ENCODE measurements around the gene MEGF10. TPM values are rescaled to one million over a fixed set of nuclear protein-coding genes. Genes with fewer than 3 reads are reported as not detected.

MEGF10 gene
- total and polyA plus RNA-seq, 5 donors: 0.25 to 2.7 (median 1.1) TPM

DNA sequence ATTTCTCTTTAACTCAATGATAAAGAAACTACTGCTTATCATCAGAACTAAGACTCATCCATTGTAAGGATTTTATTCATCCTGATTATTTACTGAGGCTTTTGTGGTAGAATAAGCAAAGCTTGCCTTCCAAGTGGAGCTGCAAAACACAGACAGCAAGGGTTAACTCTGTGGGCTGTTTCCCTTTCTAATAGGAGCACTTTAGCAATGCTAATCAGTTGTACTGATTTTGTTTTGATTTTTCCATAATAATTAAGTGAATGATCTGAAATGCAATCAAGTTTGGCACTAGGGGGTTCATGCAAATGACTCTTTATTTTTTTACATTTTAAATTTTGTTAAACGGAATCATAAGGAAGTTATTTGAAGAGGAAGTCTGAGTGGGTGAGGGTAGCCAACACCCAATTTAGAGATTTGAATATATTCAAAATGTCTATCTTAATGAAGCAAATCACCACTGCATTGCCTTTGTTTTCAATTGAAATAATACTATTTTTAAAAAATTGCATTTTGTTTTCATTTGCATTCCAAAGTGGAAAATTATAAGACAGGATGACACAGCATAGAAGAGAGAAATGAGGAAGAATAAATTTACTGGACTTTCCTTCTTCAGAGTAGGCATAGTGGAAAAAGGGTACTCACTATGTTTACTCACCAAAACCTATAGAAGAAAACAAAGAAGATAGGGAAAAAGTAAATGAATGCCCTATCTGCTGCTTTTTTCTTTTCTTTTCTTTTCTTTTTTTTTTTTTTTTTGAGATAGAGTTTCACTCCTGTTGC lies 36.6 kb downstream of the MEGF10 start:
- DNase-seq (no peak), ATAC-seq (no peak)
- 54% methylated on average over 1 of the region's 1 CpG for WGBS
- Histone ChIP-seq H3K27me3 (ENCODE audit: control insufficient read depth, insufficient read depth) (no peaks in the 10 kb centered on the region), H3K9me3 (ENCODE audit: control insufficient read depth, low read length) (no peaks in the 10 kb centered on the region), H3K4me1 (ENCODE audit: control insufficient read depth, insufficient read depth, low read length) (no peaks in the 10 kb centered on the region), H3K4me3 (ENCODE audit: low read length) (no peak overlapping the region), H3K27ac (ENCODE audit: low read length) (no peak overlapping the region)
- intact Hi-C loops (cut with DNase I): no loop called here

DNA sequence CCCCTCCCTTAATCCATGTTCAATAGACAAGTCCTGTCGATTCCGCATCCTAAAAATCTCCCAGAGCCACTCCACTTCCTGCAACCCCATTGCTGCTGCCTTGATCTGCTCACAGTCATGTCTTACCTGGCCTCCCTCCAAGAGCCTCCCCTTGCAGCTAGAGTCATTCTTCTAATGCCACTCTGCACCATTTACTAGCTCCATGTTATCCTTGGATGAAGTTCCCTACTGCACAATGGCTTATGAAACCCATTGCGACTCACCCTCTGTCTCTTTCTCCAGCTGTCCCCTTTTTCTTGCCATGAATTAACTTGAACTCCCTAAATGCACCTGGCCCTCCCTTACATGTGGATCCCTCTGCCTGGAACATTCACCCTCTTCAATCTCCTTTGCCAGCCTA lies 39.5 kb downstream of the MEGF10 start:
- WGBS: 86% methylated on average over 3 of the region's 3 CpGs

DNA sequence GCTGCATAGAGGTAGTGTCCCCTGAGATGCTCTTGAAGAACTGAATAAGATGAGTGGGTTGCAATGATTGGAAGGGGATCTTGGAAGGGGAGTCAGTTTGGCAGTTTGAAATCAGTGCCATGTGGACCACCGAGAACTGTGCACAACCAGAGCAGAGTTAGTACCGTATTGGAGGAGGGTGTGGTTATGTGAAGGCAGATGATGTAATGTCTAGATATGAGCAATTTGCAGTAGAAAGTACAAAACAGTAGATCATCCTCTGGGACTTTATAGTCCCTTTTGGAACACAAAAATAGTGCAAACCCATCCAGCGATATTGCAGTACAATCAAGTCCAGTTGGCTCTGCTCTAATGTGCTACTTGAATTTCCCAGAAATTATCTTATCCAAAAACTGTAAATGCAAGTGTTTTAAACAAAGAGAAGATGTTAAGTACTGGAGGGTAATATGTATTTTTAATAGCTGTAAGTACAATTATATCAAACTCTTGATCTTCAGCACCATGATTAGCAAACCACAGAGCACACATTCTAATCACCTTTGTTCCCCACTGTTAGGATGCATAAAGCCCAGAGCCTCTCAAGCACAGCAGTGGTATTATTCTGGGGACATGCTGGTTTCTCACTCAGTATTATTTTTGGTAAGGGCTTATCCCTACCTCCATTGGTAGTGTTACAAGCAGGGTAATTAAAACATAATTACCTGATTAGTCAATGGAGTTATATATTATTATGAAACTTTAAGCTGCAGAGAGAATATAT lies 41.5 kb downstream of the MEGF10 start:
- Histone ChIP-seq H3K9me3 (ENCODE audit: control insufficient read depth, low read length) (no peaks in the 10 kb centered on the region), H3K4me3 (ENCODE audit: low read length) (no peak overlapping the region), H3K27me3 (ENCODE audit: control insufficient read depth, insufficient read depth) (no peaks in the 10 kb centered on the region), H3K27ac (ENCODE audit: low read length) (no peak overlapping the region), H3K4me1 (ENCODE audit: control insufficient read depth, insufficient read depth, low read length) (no peaks in the 10 kb centered on the region)
- intact Hi-C loops (cut with DNase I): no loop called here
- 58% methylated on average over 3 of the region's 3 CpGs for WGBS
- ATAC-seq (peak in 1 of 2 donors; percentile 48), DNase-seq (no peak)

More for the DNA sequence above, 39.5 kb downstream of the MEGF10 start:
- no peak overlapping the region for H3K27ac ChIP-seq (ENCODE audit: low read length)
- DNase-seq (no peak), ATAC-seq (no peak)
- no peak overlapping the region for H3K4me3 ChIP-seq (ENCODE audit: low read length)
- intact Hi-C loops (cut with DNase I): no loop called here
- no peaks in the 10 kb centered on the region for H3K9me3 ChIP-seq (ENCODE audit: control insufficient read depth, low read length)
- H3K27me3 ChIP-seq (ENCODE audit: control insufficient read depth, insufficient read depth): no peaks in the 10 kb centered on the region
- no peaks in the 10 kb centered on the region for H3K4me1 ChIP-seq (ENCODE audit: control insufficient read depth, insufficient read depth, low read length)

DNA sequence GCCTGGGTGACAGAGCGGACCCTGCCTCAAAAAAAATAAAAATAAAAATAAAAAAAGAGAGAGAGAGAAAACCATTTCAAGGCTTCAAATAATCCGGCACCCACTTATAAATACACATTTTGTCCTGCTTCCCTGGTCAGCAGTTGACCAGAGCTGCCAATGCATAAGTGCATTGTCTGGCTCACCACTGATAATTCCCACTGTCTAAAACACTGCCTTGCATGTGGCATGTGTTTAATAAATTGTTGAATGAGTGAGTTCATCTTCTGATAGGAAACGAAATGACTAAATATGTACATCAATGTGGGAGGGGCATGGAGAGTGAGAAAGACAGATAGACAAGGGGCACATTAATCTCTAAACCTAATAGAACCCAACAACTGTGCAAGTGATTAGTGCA lies 42.9 kb downstream of the MEGF10 start:
- no peaks in the 10 kb centered on the region for H3K27me3 ChIP-seq (ENCODE audit: control insufficient read depth, insufficient read depth)
- intact Hi-C loops (cut with DNase I): no loop called here
- no peaks in the 10 kb centered on the region for H3K4me1 ChIP-seq (ENCODE audit: control insufficient read depth, insufficient read depth, low read length)
- peak in 1 of 2 donors; percentile 67 for ATAC-seq
- H3K9me3 ChIP-seq (ENCODE audit: control insufficient read depth, low read length): no peaks in the 10 kb centered on the region
- H3K27ac ChIP-seq (ENCODE audit: low read length): no peak overlapping the region
- DNase-seq: no peak
- WGBS: 53% methylated on average over 3 of the region's 3 CpGs
- H3K4me3 ChIP-seq (ENCODE audit: low read length): no peak overlapping the region

DNA sequence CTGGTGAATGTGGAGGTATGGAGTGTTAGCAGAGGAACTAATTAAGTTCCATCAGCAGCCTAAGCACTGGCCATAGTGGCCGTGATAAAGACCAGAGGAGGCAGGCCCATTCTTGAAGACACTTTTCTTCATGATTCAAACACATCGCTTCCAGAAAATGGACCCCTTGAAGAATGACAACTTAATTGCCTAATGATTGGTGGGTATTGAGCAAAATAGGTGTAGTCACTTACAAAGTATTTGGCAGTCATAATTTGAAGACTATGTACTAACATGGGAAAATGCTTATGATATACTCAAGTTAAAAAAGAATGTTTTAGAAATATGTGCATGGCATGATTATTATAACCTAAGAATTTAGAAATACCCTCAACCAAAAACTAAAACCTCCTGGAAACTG lies 44.8 kb downstream of the MEGF10 start:
- H3K27ac ChIP-seq (ENCODE audit: low read length): no peak overlapping the region
- H3K9me3 ChIP-seq (ENCODE audit: control insufficient read depth, low read length): no peaks in the 10 kb centered on the region
- DNase-seq (no peak), ATAC-seq (no peak)
- H3K4me3 ChIP-seq (ENCODE audit: low read length): no peak overlapping the region
- H3K4me1 ChIP-seq (ENCODE audit: control insufficient read depth, insufficient read depth, low read length): no peaks in the 10 kb centered on the region
- WGBS: 81% methylated on average over 2 of the region's 2 CpGs
- intact Hi-C loops (cut with DNase I): no loop called here
- H3K27me3 ChIP-seq (ENCODE audit: control insufficient read depth, insufficient read depth): no peaks in the 10 kb centered on the region

DNA sequence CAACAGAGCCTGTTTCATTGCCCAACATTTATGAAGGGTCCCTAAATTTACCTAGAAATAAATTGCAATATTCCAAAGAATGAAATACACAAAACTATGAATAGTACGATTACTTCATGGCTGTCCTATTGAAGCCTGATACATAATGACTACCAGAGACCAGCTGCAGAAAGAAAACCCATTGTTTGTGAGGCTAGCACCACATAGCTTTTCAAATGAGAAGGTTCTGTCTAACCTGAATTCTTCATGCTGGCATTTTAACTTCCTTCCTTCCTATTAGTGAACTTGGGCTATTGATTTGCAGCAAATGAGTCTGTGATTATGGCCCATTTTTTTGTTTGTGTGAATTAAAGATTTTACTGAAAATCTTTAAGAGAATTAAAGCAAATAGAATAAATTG lies 47.3 kb downstream of the MEGF10 start:
- H3K4me3 ChIP-seq (ENCODE audit: low read length): no peak overlapping the region
- no peaks in the 10 kb centered on the region for H3K27me3 ChIP-seq (ENCODE audit: control insufficient read depth, insufficient read depth)
- no peak overlapping the region for H3K27ac ChIP-seq (ENCODE audit: low read length)
- intact Hi-C loops (cut with DNase I): no loop called here
- DNase-seq (no peak), ATAC-seq (no peak)
- no peaks in the 10 kb centered on the region for H3K9me3 ChIP-seq (ENCODE audit: control insufficient read depth, low read length)
- WGBS: 83% methylated on average over 1 of the region's 1 CpG
- no peaks in the 10 kb centered on the region for H3K4me1 ChIP-seq (ENCODE audit: control insufficient read depth, insufficient read depth, low read length)

DNA sequence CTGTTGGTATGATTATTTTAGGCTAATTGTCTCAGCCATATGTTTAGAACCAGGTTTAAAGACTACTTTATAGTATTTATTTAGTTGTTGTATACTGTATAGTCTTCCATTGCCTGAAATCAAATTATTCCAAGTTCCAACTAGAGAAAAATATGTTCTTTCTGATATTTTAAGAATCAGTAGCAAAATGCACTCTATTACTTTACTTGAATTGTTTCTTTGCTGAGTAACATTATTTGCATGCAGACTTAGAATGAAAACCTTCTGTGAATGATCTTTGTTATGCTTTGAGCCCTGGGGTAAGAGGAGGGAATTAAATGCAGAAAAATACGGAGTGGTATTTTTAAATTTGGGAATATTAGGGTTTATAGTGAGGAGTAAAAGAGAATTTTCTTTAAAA lies 47.9 kb downstream of the MEGF10 start:
- Histone ChIP-seq H3K9me3 (ENCODE audit: control insufficient read depth, low read length) (no peaks in the 10 kb centered on the region), H3K27ac (ENCODE audit: low read length) (no peak overlapping the region), H3K27me3 (ENCODE audit: control insufficient read depth, insufficient read depth) (no peaks in the 10 kb centered on the region), H3K4me1 (ENCODE audit: control insufficient read depth, insufficient read depth, low read length) (no peaks in the 10 kb centered on the region), H3K4me3 (ENCODE audit: low read length) (no peak overlapping the region)
- WGBS: 86% methylated on average over 1 of the region's 1 CpG
- DNase-seq (no peak), ATAC-seq (no peak)
- intact Hi-C loops (cut with DNase I): no loop called here

DNA sequence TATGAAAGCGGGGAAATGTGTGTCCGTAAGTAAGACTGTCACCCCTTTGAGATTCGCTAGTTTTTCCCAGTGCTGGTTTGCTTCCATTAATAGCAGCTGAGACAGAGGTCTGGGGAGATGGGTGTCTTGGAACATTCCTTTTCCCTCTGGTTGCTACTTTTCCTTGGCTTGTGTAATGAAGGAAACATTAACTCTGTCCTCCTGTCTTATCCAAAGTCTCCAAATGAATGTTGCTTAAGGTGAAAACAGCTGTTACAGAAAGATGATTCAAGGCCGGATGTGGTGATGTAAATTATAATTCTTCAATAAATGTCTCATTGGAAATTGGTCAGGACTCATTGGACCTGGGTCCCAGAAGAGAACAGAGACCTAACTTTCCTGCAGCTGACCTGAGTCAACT lies 50.0 kb downstream of the MEGF10 start:
- no peak for ATAC-seq
- WGBS: 92% methylated on average over 4 of the region's 4 CpGs
- intact Hi-C loops (cut with DNase I): no loop called here

DNA sequence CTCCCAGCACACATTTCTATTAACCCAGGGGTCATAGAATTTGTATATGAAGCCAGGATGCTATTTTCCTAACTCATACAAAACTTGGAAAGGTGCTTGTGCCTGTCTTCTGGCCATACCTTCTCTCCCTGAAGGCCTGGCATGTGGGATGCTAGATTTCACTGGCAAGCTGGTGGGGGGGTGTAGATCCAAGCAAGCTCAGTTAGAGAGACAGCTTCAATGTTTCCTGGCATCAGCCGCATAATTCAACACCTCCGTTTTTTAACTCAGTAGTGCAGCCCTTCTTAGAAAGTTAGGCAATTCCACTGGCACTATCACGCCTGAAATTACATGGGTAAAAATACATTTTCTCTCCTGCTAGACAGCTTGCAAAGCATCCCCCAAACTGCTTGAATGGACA lies 51.8 kb downstream of the MEGF10 start:
- WGBS: 61% methylated on average over 3 of the region's 3 CpGs
- Histone ChIP-seq H3K4me1 (ENCODE audit: control insufficient read depth, insufficient read depth, low read length) (peaks cover 2% of the 10 kb centered on the region), H3K27me3 (ENCODE audit: control insufficient read depth, insufficient read depth) (no peaks in the 10 kb centered on the region), H3K9me3 (ENCODE audit: control insufficient read depth, low read length) (no peaks in the 10 kb centered on the region), H3K27ac (ENCODE audit: low read length) (no peak overlapping the region), H3K4me3 (ENCODE audit: low read length) (no peak overlapping the region)
- intact Hi-C loops (cut with DNase I): no loop called here
- ATAC-seq (peak; percentile 57 to 74), DNase-seq (no peak)

More for the DNA sequence above, 50.0 kb downstream of the MEGF10 start:
- H3K27me3 ChIP-seq (ENCODE audit: control insufficient read depth, insufficient read depth): no peaks in the 10 kb centered on the region
- no peaks in the 10 kb centered on the region for H3K9me3 ChIP-seq (ENCODE audit: control insufficient read depth, low read length)
- peaks cover 2% of the 10 kb centered on the region for H3K4me1 ChIP-seq (ENCODE audit: control insufficient read depth, insufficient read depth, low read length)
- no peak overlapping the region for H3K27ac ChIP-seq (ENCODE audit: low read length)
- no peak overlapping the region for H3K4me3 ChIP-seq (ENCODE audit: low read length)
- no peak for DNase-seq

DNA sequence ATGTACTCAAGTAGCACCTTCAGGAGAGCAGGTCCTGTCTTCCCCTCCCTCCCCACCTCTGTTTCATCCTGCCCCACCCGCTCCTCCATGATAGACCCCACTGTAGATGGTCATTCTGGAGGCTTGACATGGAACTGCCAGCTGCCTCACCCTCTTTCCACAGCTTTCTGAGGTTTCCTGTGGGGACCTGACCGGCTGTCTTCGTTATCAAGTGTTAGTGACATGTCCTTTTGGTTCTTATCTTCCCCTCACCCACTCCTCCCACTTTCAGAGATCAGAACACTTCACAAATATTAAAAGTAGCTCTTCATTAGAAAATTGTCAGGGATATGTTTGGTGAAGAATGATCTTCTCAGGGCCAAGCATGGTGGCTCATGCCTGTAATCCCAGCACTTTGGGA lies 52.7 kb downstream of the MEGF10 start:
- 43% methylated on average over 3 of the region's 3 CpGs for WGBS
- no peak overlapping the region for H3K4me3 ChIP-seq (ENCODE audit: low read length)
- no peaks in the 10 kb centered on the region for H3K9me3 ChIP-seq (ENCODE audit: control insufficient read depth, low read length)
- peaks cover 2% of the 10 kb centered on the region for H3K4me1 ChIP-seq (ENCODE audit: control insufficient read depth, insufficient read depth, low read length)
- no peak overlapping the region for H3K27ac ChIP-seq (ENCODE audit: low read length)
- peak in 1 of 2 donors; percentile 59 for ATAC-seq
- no peak for DNase-seq
- intact Hi-C loops (cut with DNase I): no loop called here
- no peaks in the 10 kb centered on the region for H3K27me3 ChIP-seq (ENCODE audit: control insufficient read depth, insufficient read depth)

DNA sequence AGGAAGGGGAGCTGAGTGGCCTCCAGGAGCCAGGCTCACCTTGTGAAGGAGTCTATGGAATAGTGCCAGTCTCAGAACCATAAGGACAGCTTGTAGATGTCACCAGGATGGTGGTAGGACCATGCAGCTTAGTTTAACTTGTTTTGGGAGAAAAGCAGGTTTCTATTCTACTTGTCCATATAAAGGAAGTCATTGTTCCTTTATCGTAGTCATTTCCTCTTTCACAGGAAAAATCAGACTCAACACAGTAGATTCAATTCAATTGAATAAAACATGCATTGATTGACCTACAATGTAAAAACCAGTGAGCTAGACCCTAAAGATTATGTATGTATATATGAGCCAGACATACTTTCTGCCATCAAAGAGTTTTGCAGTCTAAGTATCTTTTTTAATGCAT lies 53.3 kb downstream of the MEGF10 start:
- ATAC-seq (no peak), DNase-seq (no peak)
- 54% methylated on average over 1 of the region's 1 CpG for WGBS
- Histone ChIP-seq H3K4me1 (ENCODE audit: control insufficient read depth, insufficient read depth, low read length) (peaks cover 2% of the 10 kb centered on the region), H3K4me3 (ENCODE audit: low read length) (no peak overlapping the region), H3K27ac (ENCODE audit: low read length) (no peak overlapping the region), H3K27me3 (ENCODE audit: control insufficient read depth, insufficient read depth) (no peaks in the 10 kb centered on the region), H3K9me3 (ENCODE audit: control insufficient read depth, low read length) (no peaks in the 10 kb centered on the region)
- intact Hi-C loops (cut with DNase I): no loop called here
